HG03565 (cell line): ENCODE data around the gene KCTD7.
A peak's percentile ranks its signal among the peaks of the same experiment; 100 is the strongest.
"Not testable (repeated sequence)": the region's sequence is repeated elsewhere in the genome, so short reads cannot be mapped to it uniquely, and the experiment has no call there.

Experiments used
- ATAC-seq: cut with Tn5 transposase; IDR thresholded peaks from one replicate; pipeline ENCODE4 v1.9.1; 2021; ENCODE audit warnings: mild to moderate bottlenecking, moderate library complexity; ENCODE audit not compliant: unreplicated experiment

KCTD7 gene

GRCh38 chr7:66615699-66616098, 13.0 kb upstream of the KCTD7 start:
- no peak for ATAC-seq

GRCh38 chr7:66617295-66617694, 11.4 kb upstream of the KCTD7 start:
- no peak for ATAC-seq

- ATAC-seq = not testable (repeated sequence)
Observed at GRCh38 chr7:66619341-66619948, 9.2 kb upstream of the KCTD7 start.

DNA sequence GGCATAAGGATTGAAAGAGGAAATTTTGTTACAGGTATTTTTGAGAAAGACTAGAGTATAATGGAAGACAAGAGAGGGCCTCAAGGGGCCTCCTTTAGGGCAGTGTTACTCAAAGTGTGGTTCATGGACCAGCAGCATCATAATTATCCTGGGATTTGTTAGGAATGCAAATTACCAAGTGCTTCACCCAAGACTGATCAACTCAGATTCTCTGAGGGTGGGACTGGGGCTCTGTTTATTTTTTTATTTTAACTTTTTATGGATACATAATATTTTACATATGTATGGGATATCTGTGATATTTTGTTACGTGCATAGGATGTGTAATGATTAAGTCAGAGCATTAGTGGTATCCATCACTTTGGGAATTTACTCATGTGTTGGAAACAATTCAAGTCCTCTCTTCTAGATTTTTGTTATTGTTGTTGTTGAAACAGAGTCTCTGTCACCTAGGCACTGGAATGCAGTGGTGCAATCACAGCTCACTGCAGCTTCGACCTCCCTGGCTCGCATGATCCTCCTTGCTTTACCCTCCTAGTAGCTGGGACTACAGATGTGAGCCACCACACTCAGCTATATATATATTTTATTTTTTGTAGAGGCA, 2.2 kb upstream of the KCTD7 start:
- no peak for ATAC-seq

DNA sequence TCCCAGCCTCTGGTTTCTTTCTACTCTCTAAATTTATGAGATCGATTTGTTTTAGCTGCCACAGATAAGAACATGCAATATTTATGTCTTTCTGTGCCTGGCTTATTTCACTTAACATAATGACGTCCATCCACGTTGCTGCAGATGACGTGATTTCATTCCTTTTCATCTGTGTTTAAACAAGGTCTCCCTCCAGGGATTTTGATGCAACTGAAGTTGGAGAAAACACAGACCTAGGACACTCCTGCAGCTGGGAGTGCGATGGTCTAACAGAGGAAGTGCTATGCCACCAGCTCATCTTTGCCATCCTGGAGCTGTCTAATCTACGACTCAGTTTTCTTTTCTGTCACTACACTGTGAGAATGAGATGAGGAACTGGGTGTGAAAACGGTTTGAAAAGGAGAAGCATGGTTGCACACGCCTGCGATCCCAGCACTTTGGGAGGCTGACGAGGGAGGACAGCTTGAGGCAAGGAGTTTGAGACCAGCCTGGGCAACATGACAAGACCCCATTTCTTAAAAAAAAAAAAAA, 1.5 kb upstream of the KCTD7 start:
- ATAC-seq = no peak

- no peak for ATAC-seq
Observed at GRCh38 chr7:66627881-66628360, 760 bp upstream of the KCTD7 start.

- no peak for ATAC-seq
Observed at GRCh38 chr7:66629222-66630062, 761 bp downstream of the KCTD7 start.

DNA sequence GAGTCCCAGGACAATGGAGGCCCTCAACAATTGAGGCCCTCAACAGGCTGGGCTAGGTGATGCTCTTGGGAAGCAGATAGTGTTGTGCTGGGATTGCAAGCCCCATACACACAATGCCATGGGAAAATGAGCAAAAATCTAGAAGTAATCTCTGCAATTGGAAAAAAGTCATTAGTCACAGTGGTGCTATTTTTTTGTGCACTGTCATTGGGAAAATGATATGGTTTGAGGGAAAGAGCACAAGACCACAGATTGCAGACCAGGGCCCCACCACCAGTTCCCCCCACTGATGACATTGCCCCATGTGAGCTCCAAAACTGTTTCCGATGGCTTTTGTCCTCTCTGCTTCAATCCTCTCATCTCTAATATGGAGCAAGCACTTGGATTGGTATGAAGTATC, 1.9 kb downstream of the KCTD7 start:
- no peak for ATAC-seq

DNA sequence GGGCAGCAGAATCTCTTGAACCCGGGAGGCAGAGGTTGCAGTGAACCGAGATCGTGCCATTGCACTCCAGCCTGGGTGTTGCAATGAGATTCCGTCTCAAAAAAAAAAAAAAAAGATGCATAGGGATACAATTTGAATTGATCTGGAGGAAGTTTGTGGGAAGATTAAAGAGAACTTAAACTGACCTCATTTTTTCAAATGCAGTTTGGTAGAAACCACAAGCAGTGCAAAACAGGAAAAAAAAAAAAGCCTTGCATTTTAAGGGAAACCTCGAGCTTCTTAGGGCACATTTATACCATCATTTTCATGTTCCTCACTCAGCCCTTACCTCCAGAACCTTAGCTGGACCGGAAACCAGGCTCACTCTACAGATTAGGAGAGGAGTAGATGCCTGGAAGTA, 2.8 kb downstream of the KCTD7 start:
- no peak for ATAC-seq

- ATAC-seq = no peak
Observed at GRCh38 chr7:66634816-66635215, 6.1 kb downstream of the KCTD7 start.

GRCh38 chr7:66635322-66635981, 6.8 kb downstream of the KCTD7 start:
- peak; percentile 3 for ATAC-seq

GRCh38 chr7:66635982-66636546, 7.4 kb downstream of the KCTD7 start:
- ATAC-seq = peak; percentile 47

DNA sequence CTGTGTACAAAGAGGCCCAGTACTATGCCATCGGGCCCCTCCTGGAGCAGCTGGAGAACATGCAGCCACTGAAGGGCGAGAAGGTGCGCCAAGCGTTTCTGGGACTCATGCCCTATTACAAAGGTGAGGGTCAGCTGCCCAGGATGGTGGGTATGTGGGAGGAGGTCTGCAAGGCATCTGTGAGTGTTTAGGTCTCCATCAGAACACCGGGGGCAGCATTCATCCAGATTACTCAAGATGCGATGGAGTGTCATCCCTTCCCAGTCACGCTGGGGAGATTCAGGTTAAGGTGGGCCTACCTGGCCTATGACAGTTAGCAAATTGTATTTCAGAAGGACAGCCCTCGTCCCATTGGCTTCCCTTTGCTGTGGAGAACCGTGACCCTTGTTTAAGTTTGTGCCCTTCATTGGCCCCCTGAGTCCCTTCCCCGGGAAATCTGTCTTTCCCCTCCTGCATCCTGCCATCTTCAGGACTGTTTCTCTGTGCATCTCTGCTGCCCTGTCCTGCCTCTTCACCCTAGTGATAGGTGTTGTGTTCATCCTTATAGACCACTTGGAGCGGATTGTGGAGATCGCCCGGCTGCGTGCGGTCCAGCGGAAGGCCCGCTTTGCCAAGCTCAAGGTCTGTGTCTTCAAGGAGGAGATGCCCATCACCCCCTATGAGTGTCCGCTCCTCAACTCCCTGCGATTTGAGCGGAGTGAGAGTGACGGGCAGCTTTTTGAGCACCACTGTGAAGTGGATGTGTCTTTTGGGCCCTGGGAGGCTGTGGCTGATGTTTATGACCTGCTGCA, 9.8 kb downstream of the KCTD7 start:
- ATAC-seq = no peak

- ATAC-seq = no peak
Observed at GRCh38 chr7:66639773-66640172, 11.1 kb downstream of the KCTD7 start.

GRCh38 chr7:66640802-66641525, 12.3 kb downstream of the KCTD7 start:
- no peak for ATAC-seq

DNA sequence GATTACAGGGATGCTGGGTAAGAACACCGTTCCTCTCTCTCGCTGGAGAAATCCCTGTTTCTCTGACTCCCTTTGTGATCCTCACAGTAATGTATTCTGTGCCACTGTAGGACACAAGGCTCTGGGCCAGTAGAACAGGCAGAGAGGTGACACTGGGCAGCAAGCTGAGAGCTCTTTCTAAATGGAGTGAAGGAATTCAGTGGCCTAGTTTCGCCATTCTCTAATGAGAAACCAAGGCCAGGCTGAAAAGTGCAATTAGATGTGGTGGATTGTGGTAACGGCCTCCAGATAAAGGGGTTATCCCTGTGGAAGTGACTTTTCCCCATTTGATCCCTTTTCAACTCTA, 12.8 kb downstream of the KCTD7 start:
- no peak for ATAC-seq

DNA sequence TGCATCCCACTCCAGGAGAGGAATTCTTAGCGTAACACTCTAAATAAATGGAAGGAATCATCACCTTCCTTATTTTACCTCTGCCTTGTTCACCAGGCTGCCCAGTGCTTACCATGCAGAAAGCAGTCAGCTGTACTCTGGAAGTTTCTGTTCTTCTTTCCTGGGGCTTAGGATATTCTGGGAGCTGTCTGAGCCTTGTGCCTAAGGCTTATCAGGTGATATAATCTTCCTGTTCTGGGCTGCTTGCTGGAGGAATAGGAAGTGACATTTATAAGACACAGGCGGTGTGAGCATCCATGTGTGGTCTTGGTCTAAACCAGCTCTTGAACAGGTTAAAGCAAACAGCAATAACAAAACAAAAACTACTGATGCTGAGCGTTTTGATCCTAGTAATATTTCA, 13.5 kb downstream of the KCTD7 start:
- ATAC-seq = no peak

- ATAC-seq = no peak
Observed at GRCh38 chr7:66642932-66643331, 14.3 kb downstream of the KCTD7 start.

DNA sequence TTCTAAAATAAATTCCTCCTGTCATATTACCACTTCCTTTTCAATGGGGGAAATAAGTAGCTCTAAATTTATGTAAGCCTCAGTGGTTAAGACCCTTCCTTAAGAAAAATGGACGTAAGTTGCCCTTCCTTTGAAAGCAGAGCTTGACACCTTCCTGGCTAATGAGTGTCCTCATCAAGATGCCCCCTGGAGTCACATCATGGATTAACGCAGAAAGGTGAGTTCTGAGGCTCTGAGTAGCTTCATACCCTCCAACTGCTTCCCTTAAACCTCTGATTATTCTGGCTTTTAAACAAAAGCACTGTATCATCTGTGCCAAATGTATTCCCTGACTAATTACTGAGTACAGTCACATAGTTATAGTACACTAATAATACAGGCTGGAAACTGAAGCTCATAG, 14.7 kb downstream of the KCTD7 start:
- no peak for ATAC-seq

DNA sequence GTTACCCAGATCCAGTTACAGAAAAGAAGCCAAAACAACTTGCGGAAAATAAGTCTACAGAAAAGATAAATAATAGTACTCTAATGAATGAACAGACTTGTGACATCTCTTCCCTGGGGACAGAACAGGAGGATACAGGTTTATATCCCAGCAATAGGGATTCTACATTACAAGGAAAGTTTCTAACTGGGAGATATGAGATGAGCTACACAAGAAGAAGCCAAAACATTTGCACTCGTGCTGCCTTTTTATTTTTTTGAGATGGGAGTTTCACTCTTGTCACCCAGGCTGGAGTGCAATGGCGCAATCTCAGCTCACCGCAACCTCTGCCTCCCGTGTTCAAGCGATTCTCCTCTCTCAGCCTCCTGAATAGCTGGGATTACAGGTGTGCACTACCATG, 22.3 kb downstream of the KCTD7 start:
- ATAC-seq = not testable (repeated sequence)
